Keratinocyte (primary cell): ENCODE measurements around the gene ZFYVE1. TPM values are rescaled to one million over a fixed set of nuclear protein-coding genes. Genes with fewer than 3 reads are reported as not detected.

Experiments used
- DNase-seq: peaks from one replicate; pipeline ENCODE4 v3.0.0-alpha.2; 2011; ENCODE audit warnings: low read depth, missing footprints, low spot score
- FAIRE-seq: peaks from 2 replicates; lab custom pipeline; 2011; peaks lifted over from hg19 to GRCh38; lab: Jason Lieb, UNC
- H2AFZ ChIP-seq: 2 replicates; pipeline ENCODE4 v1.6.0; 2012; ENCODE audit warnings: low read length, control low read depth, inconsistent platforms; ENCODE audit not compliant: control insufficient read depth
- H3K27ac ChIP-seq: 2 replicates; pipeline ENCODE4 v1.5.1; 2011; ENCODE audit warnings: low read length; ENCODE audit not compliant: control insufficient read depth, insufficient read depth
- H3K27me3 ChIP-seq: 3 replicates; pipeline ENCODE4 v1.6.0; 2011; ENCODE audit warnings: low read length; ENCODE audit not compliant: control insufficient read depth, insufficient read depth; ENCODE audit errors: extremely low read depth
- H3K36me3 ChIP-seq, 2 experiments: 2 replicates in 1 of 2; 3 replicates in 1 of 2; pipeline ENCODE4 v1.5.1; 2011; ENCODE audit warnings: low read length in 2 of 2, mild to moderate bottlenecking in 1 of 2; ENCODE audit not compliant: control insufficient read depth in 2 of 2, insufficient read depth in 2 of 2; ENCODE audit errors: extremely low read depth in 1 of 2
- H3K4me1 ChIP-seq: 3 replicates; pipeline ENCODE4 v1.5.1; 2011; ENCODE audit warnings: low read length; ENCODE audit not compliant: control insufficient read depth, insufficient read depth; ENCODE audit errors: extremely low read depth
- H3K4me2 ChIP-seq: 3 replicates; pipeline ENCODE4 v1.6.0; 2011; ENCODE audit warnings: low read depth, low read length; ENCODE audit not compliant: control insufficient read depth, insufficient read depth; ENCODE audit errors: extremely low read depth
- H3K4me3 ChIP-seq, 3 experiments: fragments of 200-600 bp in 1 of 3; sonication (generic) in 1 of 3; 2 replicates in 2 of 3; 3 replicates in 1 of 3; pipeline ENCODE4 v1.5.1; 2011 to 2016; ENCODE audit warnings: low read length in 3 of 3, mild to moderate bottlenecking in 3 of 3, control low read depth in 2 of 3, inconsistent platforms in 1 of 3, low read depth in 1 of 3, mixed read lengths in 1 of 3, mixed run types in 1 of 3, moderate library complexity in 1 of 3; ENCODE audit not compliant: control insufficient read depth in 2 of 3, insufficient read depth in 2 of 3; ENCODE audit errors: extremely low read depth in 1 of 3
- H3K79me2 ChIP-seq: 2 replicates; pipeline ENCODE4 v1.6.0; 2012; ENCODE audit warnings: low read length; ENCODE audit not compliant: control insufficient read depth, insufficient read depth
- H3K9ac ChIP-seq: 3 replicates; pipeline ENCODE4 v1.6.0; 2011; ENCODE audit warnings: low read length; ENCODE audit not compliant: control insufficient read depth, insufficient read depth; ENCODE audit errors: extremely low read depth
- H3K9me1 ChIP-seq: 3 replicates; pipeline ENCODE4 v1.6.0; 2011; ENCODE audit warnings: low read length; ENCODE audit not compliant: control insufficient read depth, insufficient read depth; ENCODE audit errors: extremely low read depth
- H3K9me3 ChIP-seq: 2 replicates; pipeline ENCODE4 v1.5.1; 2012; ENCODE audit warnings: low read depth, low read length; ENCODE audit not compliant: control insufficient read depth
- H4K20me1 ChIP-seq: 3 replicates; pipeline ENCODE4 v1.6.0; 2011; ENCODE audit warnings: low read length; ENCODE audit not compliant: control insufficient read depth, insufficient read depth; ENCODE audit errors: extremely low read depth
- EZH2 ChIP-seq: IDR thresholded peaks from one replicate; pipeline ENCODE4 v1.6.1; 2012; ENCODE audit warnings: inconsistent platforms, mild to moderate bottlenecking, low read length, moderate library complexity
- dilution Hi-C: fragments of 300-500 bp; cut with MboI; formaldehyde crosslinking; loops from one replicate; pipeline ENCODE4 v1.7.0; 2020; ENCODE audit warnings: low sequenced_read_pairs; ENCODE audit not compliant: extremely low pct_ligation_motif_present
- polyA plus RNA-seq, 5 experiments: library from polyadenylated mRNA; depleted of rRNA in 3 of 5; stranded (reverse) in 3 of 5; stranded (forward) in 1 of 5; unstranded in 1 of 5; fragments of >200 nt; gene quantifications; 1 replicate in 1 of 5; 2 replicates in 3 of 5; 3 replicates in 1 of 5; pipeline versions ENCODE4 v1.2.1 to v1.2.3, GENCODE V29; 2011 to 2012; ENCODE audit warnings: missing spikeins in 2 of 5, low read depth in 1 of 5, low replicate concordance in 1 of 5
- TF ChIP-seq, protein P1 (sequence below), 3 experiments: IDR thresholded peaks in 1 of 3; conservative IDR thresholded peaks in 1 of 3; optimal IDR thresholded peaks in 1 of 3; 2 replicates in 2 of 3; 3 replicates in 1 of 3; pipeline versions ENCODE3 to v1.5.1; 2011; ENCODE audit warnings: low read length in 3 of 3, mild to moderate bottlenecking in 3 of 3, moderate library complexity in 2 of 3, control low read depth in 1 of 3, inconsistent platforms in 1 of 3; ENCODE audit not compliant: insufficient read depth in 2 of 3; ENCODE audit errors: extremely low read depth in 1 of 3

ZFYVE1 gene
- polyA plus RNA-seq, 1 donor (not counting 4 experiments of a cell fraction or from before 2014, with no cell fraction given): 10.8 TPM

GRCh38 chr14:73058922-73059673, 32.2 kb upstream of the ZFYVE1 start:
- Histone ChIP-seq H3K9ac (peak overlapping the region; percentile 99), H3K27me3 (no peaks in the 10 kb centered on the region), H3K27ac (peak overlapping the region; percentile 95), H3K4me1 (peaks cover 6% of the 10 kb centered on the region), H3K4me3 (peak overlapping the region; percentile 90 to 99 (median 98)), H3K36me3 (no peaks in the 10 kb centered on the region), H3K9me1 (no peaks in the 10 kb centered on the region), H3K9me3 (no peaks in the 10 kb centered on the region), H3K79me2 (peaks cover 56% of the 10 kb centered on the region), H2AFZ (peak overlapping the region; percentile 71), H4K20me1 (peaks cover 17% of the 10 kb centered on the region), H3K4me2 (peak overlapping the region; percentile 73)
- DNase-seq (no peak), FAIRE-seq (no peak)
- no peak for TF ChIP-seq EZH2
- TF ChIP-seq, protein P1, sequence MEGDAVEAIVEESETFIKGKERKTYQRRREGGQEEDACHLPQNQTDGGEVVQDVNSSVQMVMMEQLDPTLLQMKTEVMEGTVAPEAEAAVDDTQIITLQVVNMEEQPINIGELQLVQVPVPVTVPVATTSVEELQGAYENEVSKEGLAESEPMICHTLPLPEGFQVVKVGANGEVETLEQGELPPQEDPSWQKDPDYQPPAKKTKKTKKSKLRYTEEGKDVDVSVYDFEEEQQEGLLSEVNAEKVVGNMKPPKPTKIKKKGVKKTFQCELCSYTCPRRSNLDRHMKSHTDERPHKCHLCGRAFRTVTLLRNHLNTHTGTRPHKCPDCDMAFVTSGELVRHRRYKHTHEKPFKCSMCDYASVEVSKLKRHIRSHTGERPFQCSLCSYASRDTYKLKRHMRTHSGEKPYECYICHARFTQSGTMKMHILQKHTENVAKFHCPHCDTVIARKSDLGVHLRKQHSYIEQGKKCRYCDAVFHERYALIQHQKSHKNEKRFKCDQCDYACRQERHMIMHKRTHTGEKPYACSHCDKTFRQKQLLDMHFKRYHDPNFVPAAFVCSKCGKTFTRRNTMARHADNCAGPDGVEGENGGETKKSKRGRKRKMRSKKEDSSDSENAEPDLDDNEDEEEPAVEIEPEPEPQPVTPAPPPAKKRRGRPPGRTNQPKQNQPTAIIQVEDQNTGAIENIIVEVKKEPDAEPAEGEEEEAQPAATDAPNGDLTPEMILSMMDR (optimal IDR thresholded peaks at IDR 0.05 in 1 of 3, IDR thresholded peaks at IDR 0.05 in 1 of 3, conservative IDR thresholded peaks at IDR 0.05 in 1 of 3; ENCODE audit: extremely low read depth in 1 of 3, insufficient read depth in 2 of 3, low read length in 3 of 3): no peak
- dilution Hi-C loops: no loop called here

DNA sequence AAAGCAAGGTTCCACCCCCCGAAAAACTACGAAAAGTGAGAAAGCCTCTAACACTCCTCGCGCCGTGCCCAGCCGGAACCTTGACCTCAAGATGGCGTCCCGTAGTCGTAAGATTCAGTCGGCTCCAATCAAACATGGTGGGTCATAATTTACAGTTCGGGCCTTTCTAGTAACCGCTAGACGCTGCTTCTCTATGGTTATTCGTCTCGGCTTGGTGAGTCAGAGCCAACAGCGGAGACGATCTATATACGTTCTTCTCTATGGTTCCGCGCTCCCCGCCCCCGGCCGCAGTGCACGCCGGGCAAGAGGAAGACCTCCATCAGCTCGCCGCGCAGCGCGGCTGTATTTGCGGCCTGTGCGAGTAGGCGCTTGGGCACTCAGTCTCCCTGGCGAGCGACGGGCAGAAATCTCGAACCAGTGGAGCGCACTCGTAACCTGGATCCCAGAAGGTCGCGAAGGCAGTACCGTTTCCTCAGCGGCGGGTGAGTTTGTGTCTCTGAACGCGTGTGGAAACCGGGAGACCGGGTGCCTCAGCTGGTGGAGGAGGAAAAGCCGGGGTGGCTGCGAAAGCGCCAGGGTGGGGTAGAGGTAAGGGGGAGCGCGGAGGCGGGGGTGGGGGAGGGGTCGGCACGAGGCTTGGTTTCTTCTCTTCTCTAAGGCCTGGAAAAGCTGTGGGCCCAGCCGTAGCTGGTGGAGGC, 31.5 kb upstream of the ZFYVE1 start, which contains the start of gene RBM25:
RBM25 (plus strand) TSS at position 311 of the 698 bp plus-strand sequence. CDS start 13,108 bp downstream, outside the sequence.
- H3K4me2 ChIP-seq: peak within 1 kb of the TSS; percentile 92
- H3K4me1 ChIP-seq: peaks cover 6% of the 10 kb centered on the region
- H3K27ac ChIP-seq: peak within 1 kb of the TSS; percentile 95
- H3K9ac ChIP-seq: peak within 1 kb of the TSS; percentile 99
- FAIRE-seq (peak; percentile 90), DNase-seq (peak; percentile 85)
- H3K4me3 ChIP-seq: peak within 1 kb of the TSS; percentile 90 to 99 (median 98)
- no peaks in the 10 kb centered on the region for H3K27me3 ChIP-seq
- no peaks in the 10 kb centered on the region for H3K36me3 ChIP-seq
- dilution Hi-C loops: no loop called here
- H3K9me3 ChIP-seq: no peaks in the 10 kb centered on the region
- TF ChIP-seq, protein P1 (optimal IDR thresholded peaks at IDR 0.05 in 1 of 3, IDR thresholded peaks at IDR 0.05 in 1 of 3, conservative IDR thresholded peaks at IDR 0.05 in 1 of 3; ENCODE audit: extremely low read depth in 1 of 3, insufficient read depth in 2 of 3, low read length in 3 of 3): peak in 1 of 3 experiments; percentile 30
- no peak for TF ChIP-seq EZH2
- H2AFZ ChIP-seq: peak within 1 kb of the TSS; percentile 96
- peaks cover 14% of the 10 kb centered on the region for H4K20me1 ChIP-seq
- H3K9me1 ChIP-seq: no peaks in the 10 kb centered on the region
- peaks cover 49% of the 10 kb centered on the region for H3K79me2 ChIP-seq
